Smooth muscle cell (in vitro differentiated cells): ENCODE results near the gene CMTM8. TPM values are rescaled to one million over a fixed set of nuclear protein-coding genes. Genes with fewer than 3 reads are reported as not detected.
"Not testable (repeated sequence)": the region's sequence is repeated elsewhere in the genome, so short reads cannot be mapped to it uniquely, and the experiment has no call there.

ENCODE experiments used
- DNase-seq: peaks from one replicate; lab custom pipeline; 2025; ENCODE audit not compliant: unreplicated experiment; lab: John Stamatoyannopoulos, UW
- H2AFZ ChIP-seq: fragments of 200-600 bp; sonication (generic); 2 replicates; pipeline ENCODE4 v1.6.0; 2016; ENCODE audit warnings: antibody characterized with exemption, low read depth, mild to moderate bottlenecking
- H3F3A ChIP-seq: fragments of 200-600 bp; sonication (generic); 2 replicates; pipeline ENCODE4 v1.6.0; 2017; ENCODE audit warnings: antibody characterized with exemption, low read depth
- H3K27ac ChIP-seq: fragments of 200-600 bp; sonication (generic); 2 replicates; pipeline ENCODE4 v1.5.1; 2016; ENCODE audit warnings: low read depth, mild to moderate bottlenecking
- H3K27me3 ChIP-seq: fragments of 200-600 bp; sonication (generic); 2 replicates; pipeline ENCODE4 v1.6.1; 2016; ENCODE audit warnings: low read depth, mild to moderate bottlenecking
- H3K36me3 ChIP-seq: fragments of 200-600 bp; sonication (generic); 2 replicates; pipeline ENCODE4 v1.5.1; 2016; ENCODE audit warnings: low read depth
- H3K4me1 ChIP-seq: fragments of 200-600 bp; sonication (generic); 2 replicates; pipeline ENCODE4 v1.5.1; 2016; ENCODE audit warnings: low read depth
- H3K4me2 ChIP-seq: fragments of 200-600 bp; sonication (generic); 2 replicates; pipeline ENCODE4 v1.6.0; 2016; ENCODE audit warnings: mild to moderate bottlenecking
- H3K4me3 ChIP-seq: fragments of 200-600 bp; sonication (generic); 2 replicates; pipeline ENCODE4 v1.5.1; 2016; ENCODE audit warnings: mild to moderate bottlenecking
- H3K79me2 ChIP-seq: fragments of 200-600 bp; sonication (generic); 2 replicates; pipeline ENCODE4 v1.6.0; 2016; ENCODE audit warnings: low read depth, mild to moderate bottlenecking
- H3K9ac ChIP-seq: fragments of 200-600 bp; sonication (generic); 2 replicates; pipeline ENCODE4 v1.6.0; 2016; ENCODE audit warnings: low read depth
- H3K9me3 ChIP-seq: fragments of 200-600 bp; sonication (generic); replicated peaks from 2 replicates; pipeline ENCODE4 v1.5.1; 2016; ENCODE audit warnings: low read depth
- H4K20me1 ChIP-seq: fragments of 200-600 bp; sonication (generic); 2 replicates; pipeline ENCODE4 v1.6.0; 2016; ENCODE audit warnings: low read depth
- WGBS: methylation state at CpG from one replicate; pipeline ENCODE4 v1.1.7; 2016; ENCODE audit warnings: low lambda C conversion rate; 5-methylcytosine and 5-hydroxymethylcytosine counted together
- polyA plus RNA-seq: library from polyadenylated mRNA; unstranded; fragments of >200 nt; fragmentation: Nextera tagmentation; extraction: Ambion mirVana; gene quantifications from 2 replicates; pipeline ENCODE4 v1.2.1, GENCODE V29; 2016
- total RNA-seq: library from RNA; depleted of rRNA; stranded (reverse); fragments of >200 nt; gene quantifications from 2 replicates; pipeline ENCODE4 v1.2.3, GENCODE V29; 2014
- TF ChIP-seq, protein P1 (sequence below): fragments of 200-600 bp; sonication (generic); IDR thresholded peaks from 2 replicates; pipeline ENCODE4 v1.5.1; 2017; ENCODE audit warnings: borderline replicate concordance, mild to moderate bottlenecking, antibody characterized with exemption; ENCODE audit not compliant: insufficient read depth, poor library complexity, severe bottlenecking

CMTM8 gene
- total and polyA plus RNA-seq, 2 experiments from 2014 or later: 1.9 TPM

DNA sequence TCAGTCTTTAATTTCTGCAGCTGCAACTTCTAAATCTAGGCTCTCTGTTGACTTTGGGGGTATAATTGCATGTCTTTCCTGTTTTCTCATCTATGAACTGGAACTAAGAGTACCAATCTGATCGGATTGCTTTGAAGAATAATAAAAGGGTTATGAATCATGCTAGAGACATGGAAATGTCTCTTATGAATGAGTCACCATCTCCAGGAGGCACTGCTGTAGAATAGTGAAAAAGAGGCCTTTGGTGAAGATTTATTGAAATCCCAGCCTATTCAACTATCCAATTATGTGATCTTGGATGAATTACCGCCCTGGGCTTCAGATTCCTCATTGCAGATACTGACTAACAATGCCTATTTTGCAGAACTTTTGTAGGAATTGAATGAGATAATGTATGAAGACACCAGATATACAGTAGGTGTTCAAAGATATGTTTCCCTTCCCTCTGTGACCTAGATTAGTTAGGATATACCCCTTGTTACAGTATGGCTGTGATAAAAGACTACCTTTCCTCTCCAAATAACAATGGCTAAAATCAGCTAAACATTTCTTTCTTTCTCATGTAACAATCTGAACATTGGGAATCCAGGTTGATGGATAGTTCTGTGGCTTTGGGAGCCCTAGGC lies 11.5 kb upstream of the CMTM8 start:
- Histone ChIP-seq H3K36me3 (no peaks in the 10 kb centered on the region), H2AFZ (no peak overlapping the region), H3K4me1 (peaks cover 9% of the 10 kb centered on the region), H3K79me2 (no peaks in the 10 kb centered on the region), H3K4me2 (no peak overlapping the region), H3K9me3 (no peaks in the 10 kb centered on the region), H3K27ac (no peak overlapping the region), H3K27me3 (no peaks in the 10 kb centered on the region), H4K20me1 (no peaks in the 10 kb centered on the region), H3K4me3 (no peak overlapping the region), H3F3A (no peaks in the 10 kb centered on the region), H3K9ac (no peak overlapping the region)
- WGBS: 70% methylated on average over 2 of the region's 2 CpGs
- DNase-seq: no peak
- TF ChIP-seq, protein P1, sequence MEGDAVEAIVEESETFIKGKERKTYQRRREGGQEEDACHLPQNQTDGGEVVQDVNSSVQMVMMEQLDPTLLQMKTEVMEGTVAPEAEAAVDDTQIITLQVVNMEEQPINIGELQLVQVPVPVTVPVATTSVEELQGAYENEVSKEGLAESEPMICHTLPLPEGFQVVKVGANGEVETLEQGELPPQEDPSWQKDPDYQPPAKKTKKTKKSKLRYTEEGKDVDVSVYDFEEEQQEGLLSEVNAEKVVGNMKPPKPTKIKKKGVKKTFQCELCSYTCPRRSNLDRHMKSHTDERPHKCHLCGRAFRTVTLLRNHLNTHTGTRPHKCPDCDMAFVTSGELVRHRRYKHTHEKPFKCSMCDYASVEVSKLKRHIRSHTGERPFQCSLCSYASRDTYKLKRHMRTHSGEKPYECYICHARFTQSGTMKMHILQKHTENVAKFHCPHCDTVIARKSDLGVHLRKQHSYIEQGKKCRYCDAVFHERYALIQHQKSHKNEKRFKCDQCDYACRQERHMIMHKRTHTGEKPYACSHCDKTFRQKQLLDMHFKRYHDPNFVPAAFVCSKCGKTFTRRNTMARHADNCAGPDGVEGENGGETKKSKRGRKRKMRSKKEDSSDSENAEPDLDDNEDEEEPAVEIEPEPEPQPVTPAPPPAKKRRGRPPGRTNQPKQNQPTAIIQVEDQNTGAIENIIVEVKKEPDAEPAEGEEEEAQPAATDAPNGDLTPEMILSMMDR: no peak

DNA sequence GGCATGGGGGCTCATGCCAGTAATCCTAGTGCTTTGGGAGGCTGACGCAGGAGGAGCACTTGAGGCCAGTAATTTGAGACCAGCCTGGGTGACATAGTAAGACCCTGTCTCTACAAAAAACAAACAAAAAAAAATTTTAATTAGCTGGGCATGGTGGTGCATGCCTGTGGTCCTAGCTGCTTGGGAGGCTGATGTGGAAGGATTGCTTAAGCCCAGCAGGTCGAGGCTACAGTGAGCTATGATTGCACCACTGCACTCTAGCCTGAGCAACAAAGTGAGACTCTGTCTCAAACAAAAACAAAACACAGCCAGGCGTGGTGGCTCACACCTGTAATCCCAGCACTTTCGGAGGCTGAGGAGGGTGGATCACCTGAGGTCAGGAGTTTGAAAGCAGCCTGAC lies 9.7 kb upstream of the CMTM8 start:
- not testable (repeated sequence) for H3K79me2 ChIP-seq, H3K36me3 ChIP-seq, H3K27me3 ChIP-seq, H3K9ac ChIP-seq, H3K9me3 ChIP-seq, H4K20me1 ChIP-seq, H3K27ac ChIP-seq, H2AFZ ChIP-seq, H3K4me1 ChIP-seq, H3F3A ChIP-seq, DNase-seq, H3K4me3 ChIP-seq, H3K4me2 ChIP-seq
- WGBS: 92% methylated on average over 4 of the region's 4 CpGs

DNA sequence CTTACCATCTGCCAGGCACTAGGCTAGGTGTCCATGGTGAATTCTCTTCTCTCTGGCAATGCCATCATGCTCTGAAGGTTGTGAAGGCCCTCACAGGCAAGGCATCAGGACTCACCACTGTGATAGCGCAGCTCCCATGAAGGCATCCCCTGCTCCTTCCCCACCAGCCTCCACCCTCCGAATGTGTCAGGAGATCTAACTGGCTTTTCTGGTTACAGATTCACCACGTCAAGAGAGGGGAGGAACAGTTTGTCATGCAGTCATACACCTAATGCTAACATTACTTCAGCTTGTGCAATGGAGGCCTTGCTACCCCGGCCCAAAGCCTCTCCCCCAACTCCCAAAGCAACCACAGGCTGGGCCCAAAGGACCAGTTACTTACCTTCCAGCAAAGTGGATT lies 8.9 kb upstream of the CMTM8 start:
- no peaks in the 10 kb centered on the region for H3K79me2 ChIP-seq
- no peaks in the 10 kb centered on the region for H4K20me1 ChIP-seq
- H3K27ac ChIP-seq: peak overlapping the region; percentile 12
- H3K4me1 ChIP-seq: peaks cover under 1% of the 10 kb centered on the region
- no peak overlapping the region for H3K4me3 ChIP-seq
- H3K9me3 ChIP-seq: no peaks in the 10 kb centered on the region
- no peaks in the 10 kb centered on the region for H3F3A ChIP-seq
- no peaks in the 10 kb centered on the region for H3K27me3 ChIP-seq
- no peak overlapping the region for H2AFZ ChIP-seq
- no peaks in the 10 kb centered on the region for H3K36me3 ChIP-seq
- no peak overlapping the region for H3K4me2 ChIP-seq
- H3K9ac ChIP-seq: no peak overlapping the region
- WGBS: 87% methylated on average over 4 of the region's 4 CpGs
- DNase-seq: no peak
- TF ChIP-seq, protein P1: no peak

DNA sequence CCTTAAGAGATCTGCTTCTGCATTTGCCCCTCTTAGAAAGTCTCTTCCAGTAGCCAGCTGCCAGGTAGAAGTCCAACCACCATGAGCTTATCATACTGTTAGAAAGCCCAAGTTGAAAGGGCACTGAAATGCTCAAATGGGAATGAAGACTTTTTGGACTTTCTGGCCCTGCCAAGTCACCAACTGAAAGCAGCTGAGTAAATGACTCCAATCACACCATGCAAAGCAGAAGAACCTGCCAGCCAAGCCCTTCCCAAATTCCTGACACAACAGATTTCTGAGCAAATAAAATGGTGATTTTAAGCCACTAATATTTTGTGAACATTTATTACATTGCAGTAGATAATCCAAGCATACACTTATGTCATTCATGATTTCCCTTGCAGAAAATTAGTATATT lies 2.1 kb upstream of the CMTM8 start:
- Histone ChIP-seq H3K27me3 (peaks cover 18% of the 10 kb centered on the region), H3K36me3 (no peaks in the 10 kb centered on the region), H3K79me2 (no peaks in the 10 kb centered on the region), H2AFZ (no peak overlapping the region), H3K9me3 (no peaks in the 10 kb centered on the region), H3K4me1 (no peaks in the 10 kb centered on the region), H3F3A (no peaks in the 10 kb centered on the region), H3K4me3 (no peak overlapping the region), H3K27ac (no peak overlapping the region), H3K4me2 (no peak overlapping the region), H3K9ac (no peak overlapping the region), H4K20me1 (no peaks in the 10 kb centered on the region)
- TF ChIP-seq, protein P1: no peak
- no peak for DNase-seq
